GM18511 (cell line): ENCODE results near the gene RNU6-9.
A peak's percentile ranks its signal among the peaks of the same experiment; 100 is the strongest.

Source experiments
- ATAC-seq: cut with Tn5 transposase; IDR thresholded peaks from one replicate; pipeline ENCODE4 v1.9.1; 2021; ENCODE audit warnings: mild to moderate bottlenecking, moderate library complexity; ENCODE audit not compliant: unreplicated experiment

Gene RNU6-9

GRCh38 chr19:861141-861755 lies 32.0 kb upstream of the RNU6-9 start:
- ATAC-seq: no peak

- ATAC-seq: no peak
Observed at GRCh38 chr19:861756-862580, 31.3 kb upstream of the RNU6-9 start.

GRCh38 chr19:862581-863314 lies 30.5 kb upstream of the RNU6-9 start:
- no peak for ATAC-seq

GRCh38 chr19:863315-863620 lies 30.0 kb upstream of the RNU6-9 start:
- no peak for ATAC-seq

- no peak for ATAC-seq
Observed at GRCh38 chr19:866769-867300, 26.4 kb upstream of the RNU6-9 start.

- ATAC-seq: no peak
Observed at GRCh38 chr19:867301-867793, 25.9 kb upstream of the RNU6-9 start.

- ATAC-seq: no peak
Observed at GRCh38 chr19:867855-868457, 25.3 kb upstream of the RNU6-9 start.

GRCh38 chr19:868458-869244 lies 24.6 kb upstream of the RNU6-9 start:
- ATAC-seq: no peak

GRCh38 chr19:869245-870177 lies 23.8 kb upstream of the RNU6-9 start:
- no peak for ATAC-seq

GRCh38 chr19:870314-870713 lies 23.0 kb upstream of the RNU6-9 start:
- ATAC-seq: no peak

GRCh38 chr19:870963-871401 lies 22.3 kb upstream of the RNU6-9 start:
- ATAC-seq: no peak

GRCh38 chr19:871446-872265 lies 21.6 kb upstream of the RNU6-9 start:
- ATAC-seq: no peak

- ATAC-seq: peak; percentile 49
Observed at GRCh38 chr19:872266-872951, 20.9 kb upstream of the RNU6-9 start.

GRCh38 chr19:873084-873483 lies 20.2 kb upstream of the RNU6-9 start:
- ATAC-seq: no peak

- ATAC-seq: no peak
Observed at GRCh38 chr19:873561-874041, 19.7 kb upstream of the RNU6-9 start.

GRCh38 chr19:875265-875879 lies 17.9 kb upstream of the RNU6-9 start:
- ATAC-seq: no peak

- ATAC-seq: no peak
Observed at GRCh38 chr19:876089-876488, 17.2 kb upstream of the RNU6-9 start.
